Natural killer cell (primary cell): ENCODE results near the gene TBCD. TPM values are rescaled to one million over a fixed set of nuclear protein-coding genes. Genes with fewer than 3 reads are reported as not detected.
"Not testable (repeated sequence)": the region's sequence is repeated elsewhere in the genome, so short reads cannot be mapped to it uniquely, and the experiment has no call there.

Source experiments
- ATAC-seq, 3 donors: fragments of 150-1000 bp in 2 of 3; fragments of 200-7000 bp in 1 of 3; cut with Tn5 transposase; 1 replicate in 1 of 3; 2 replicates in 2 of 3; pipeline ENCODE4 v1.10.0; 2021; ENCODE audit warnings: mild to moderate bottlenecking in 2 of 3, moderate library complexity in 2 of 3
- DNase-seq, 2 donors: peaks; one replicate each; pipeline versions ENCODE4 v3.0.0 to v3.0.0-alpha.2; 2013 to 2021; ENCODE audit warnings: mixed read lengths in 1 of 2
- H3K27ac ChIP-seq: one replicate; pipeline ENCODE4 v1.5.1; 2013; ENCODE audit warnings: mild to moderate bottlenecking, low read length
- H3K27me3 ChIP-seq: one replicate; pipeline ENCODE4 v1.6.1; 2013; ENCODE audit warnings: low read length; ENCODE audit not compliant: control insufficient read depth, insufficient read depth
- H3K36me3 ChIP-seq: one replicate; pipeline ENCODE4 v1.6.1; 2013; ENCODE audit warnings: low read length; ENCODE audit not compliant: control insufficient read depth, insufficient read depth
- H3K4me1 ChIP-seq: one replicate; pipeline ENCODE4 v1.6.1; 2013; ENCODE audit warnings: low read length; ENCODE audit not compliant: control insufficient read depth, insufficient read depth
- H3K4me3 ChIP-seq: one replicate; pipeline ENCODE4 v1.5.1; 2013; ENCODE audit warnings: low read length
- H3K9me3 ChIP-seq: one replicate; pipeline ENCODE4 v1.6.1; 2013; ENCODE audit warnings: low read length; ENCODE audit not compliant: control insufficient read depth, insufficient read depth
- H3K27ac Mint-ChIP-seq, 2 donors: one replicate each; pipeline ENCODE4 v1.8.0; 2022; ENCODE audit warnings: mild to moderate bottlenecking in 2 of 2, mixed read lengths in 2 of 2, moderate library complexity in 1 of 2
- H3K27me3 Mint-ChIP-seq, 2 donors: one replicate each; pipeline ENCODE4 v1.8.0; 2022; ENCODE audit warnings: low read depth in 2 of 2, mixed read lengths in 2 of 2
- H3K36me3 Mint-ChIP-seq: one replicate; pipeline ENCODE4 v1.8.0; 2022; ENCODE audit warnings: mixed read lengths
- H3K4me1 Mint-ChIP-seq, 2 donors: one replicate each; pipeline ENCODE4 v1.8.0; 2022; ENCODE audit warnings: mixed read lengths in 2 of 2
- H3K4me3 Mint-ChIP-seq: one replicate; pipeline ENCODE4 v1.8.0; 2022; ENCODE audit warnings: mild to moderate bottlenecking, moderate library complexity, mixed read lengths
- H3K9me3 Mint-ChIP-seq, 2 donors: one replicate each; pipeline ENCODE4 v1.8.0; 2022; ENCODE audit warnings: mixed read lengths in 2 of 2
- WGBS: methylation state at CpG from one replicate; pipeline ENCODE4 v1.1.7; 2013; ENCODE audit warnings: missing lambda C conversion rate; ENCODE audit not compliant: insufficient coverage; 5-methylcytosine and 5-hydroxymethylcytosine counted together
- intact Hi-C: fragments of 100-400 bp; cut with micrococcal nuclease; formaldehyde crosslinking; loops from one replicate; pipeline ENCODE4 v1.14.2; 2022
- total RNA-seq, 4 donors: library from RNA; stranded (reverse); fragments of 120-200 nt in 1 of 4; gene quantifications; one replicate each; pipeline versions ENCODE4 v1.2.3 to v1.2.4, GENCODE V29; 2013 to 2022
- TF ChIP-seq, protein P1 (sequence below): fragments of 200-600 bp; IDR thresholded peaks from one replicate; pipeline ENCODE4 v1.8.0; 2022; ENCODE audit warnings: antibody characterized with exemption

TBCD gene
- total RNA-seq, 3 donors from 2014 or later (not counting 1 experiment from before 2014, with no cell fraction given) = 92.0 to 149 (median 132) TPM

DNA sequence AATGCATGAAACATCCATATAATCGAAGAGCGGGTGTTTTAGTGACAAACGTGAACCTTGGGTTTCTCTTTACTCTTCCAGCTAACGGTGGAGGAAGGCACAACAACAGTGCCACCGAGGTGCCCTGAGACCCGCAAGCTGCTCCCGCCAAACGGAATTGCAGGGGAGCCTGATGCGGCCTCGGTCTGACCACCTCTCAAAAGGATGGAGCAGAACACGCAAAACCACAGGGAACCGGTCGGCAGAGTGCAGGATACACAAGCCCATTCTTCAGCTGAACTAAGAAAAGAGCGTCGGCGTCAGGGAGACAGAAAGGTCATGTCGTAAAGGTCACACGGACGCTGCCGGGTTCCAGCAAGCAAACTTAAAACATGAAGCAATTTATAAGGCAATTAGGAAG is 197.5 kb downstream of the TBCD start:
- H3K9me3 ChIP-seq = peaks cover 11% of the 10 kb centered on the region
- H3K27ac Mint-ChIP-seq = no peak overlapping the region
- no peaks in the 10 kb centered on the region for H3K27me3 ChIP-seq
- peaks cover under 1% of the 10 kb centered on the region for H3K36me3 ChIP-seq
- H3K4me3 ChIP-seq = no peak overlapping the region
- TF ChIP-seq, protein P1, sequence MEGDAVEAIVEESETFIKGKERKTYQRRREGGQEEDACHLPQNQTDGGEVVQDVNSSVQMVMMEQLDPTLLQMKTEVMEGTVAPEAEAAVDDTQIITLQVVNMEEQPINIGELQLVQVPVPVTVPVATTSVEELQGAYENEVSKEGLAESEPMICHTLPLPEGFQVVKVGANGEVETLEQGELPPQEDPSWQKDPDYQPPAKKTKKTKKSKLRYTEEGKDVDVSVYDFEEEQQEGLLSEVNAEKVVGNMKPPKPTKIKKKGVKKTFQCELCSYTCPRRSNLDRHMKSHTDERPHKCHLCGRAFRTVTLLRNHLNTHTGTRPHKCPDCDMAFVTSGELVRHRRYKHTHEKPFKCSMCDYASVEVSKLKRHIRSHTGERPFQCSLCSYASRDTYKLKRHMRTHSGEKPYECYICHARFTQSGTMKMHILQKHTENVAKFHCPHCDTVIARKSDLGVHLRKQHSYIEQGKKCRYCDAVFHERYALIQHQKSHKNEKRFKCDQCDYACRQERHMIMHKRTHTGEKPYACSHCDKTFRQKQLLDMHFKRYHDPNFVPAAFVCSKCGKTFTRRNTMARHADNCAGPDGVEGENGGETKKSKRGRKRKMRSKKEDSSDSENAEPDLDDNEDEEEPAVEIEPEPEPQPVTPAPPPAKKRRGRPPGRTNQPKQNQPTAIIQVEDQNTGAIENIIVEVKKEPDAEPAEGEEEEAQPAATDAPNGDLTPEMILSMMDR = no peak
- intact Hi-C loops = no loop called here
- H3K4me3 Mint-ChIP-seq = no peak overlapping the region
- H3K27ac ChIP-seq = no peak overlapping the region
- H3K9me3 Mint-ChIP-seq = peaks cover 9 to 11% of the 10 kb centered on the region in 2 donors
- no peak for DNase-seq
- H3K4me1 Mint-ChIP-seq = peaks cover 8 to 13% of the 10 kb centered on the region in 2 donors
- ATAC-seq = no peak
- peaks cover 37% of the 10 kb centered on the region for H3K36me3 Mint-ChIP-seq
- H3K27me3 Mint-ChIP-seq = no peaks in the 10 kb centered on the region
- no peaks in the 10 kb centered on the region for H3K4me1 ChIP-seq
- WGBS = 97% methylated on average over 20 of the region's 20 CpGs

DNA sequence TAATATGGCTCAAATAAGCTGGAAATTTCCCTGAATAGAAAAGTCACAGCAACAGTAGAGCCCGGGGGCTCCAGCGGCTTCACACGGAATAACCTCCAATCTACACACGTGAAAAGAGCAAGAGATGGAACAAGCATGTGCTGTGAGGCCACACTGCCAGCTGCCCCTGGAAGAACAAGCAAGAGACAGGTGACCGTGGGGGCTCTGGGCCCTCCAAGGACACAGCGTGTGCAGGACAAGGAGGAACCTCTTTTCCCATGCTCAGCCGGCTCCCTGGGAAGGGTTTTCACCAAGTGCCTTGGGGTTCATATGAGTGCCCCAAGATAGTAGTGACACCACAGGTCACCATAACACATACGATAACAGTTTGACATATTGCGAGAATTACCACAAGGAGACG is 198.1 kb downstream of the TBCD start:
- Mint-ChIP-seq H3K36me3 (peaks cover 37% of the 10 kb centered on the region), H3K9me3 (peaks cover 7% of the 10 kb centered on the region in 2 donors), H3K4me1 (peaks cover 5 to 7% of the 10 kb centered on the region in 2 donors), H3K4me3 (no peak overlapping the region), H3K27me3 (no peaks in the 10 kb centered on the region), H3K27ac (no peak overlapping the region)
- Histone ChIP-seq H3K4me1 (no peaks in the 10 kb centered on the region), H3K27ac (no peak overlapping the region), H3K36me3 (no peaks in the 10 kb centered on the region), H3K4me3 (no peak overlapping the region), H3K9me3 (peaks cover 5% of the 10 kb centered on the region), H3K27me3 (no peaks in the 10 kb centered on the region)
- TF ChIP-seq, protein P1 = no peak
- intact Hi-C loops = no loop called here
- no peak for DNase-seq
- 98% methylated on average over 10 of the region's 10 CpGs for WGBS
- no peak for ATAC-seq

DNA sequence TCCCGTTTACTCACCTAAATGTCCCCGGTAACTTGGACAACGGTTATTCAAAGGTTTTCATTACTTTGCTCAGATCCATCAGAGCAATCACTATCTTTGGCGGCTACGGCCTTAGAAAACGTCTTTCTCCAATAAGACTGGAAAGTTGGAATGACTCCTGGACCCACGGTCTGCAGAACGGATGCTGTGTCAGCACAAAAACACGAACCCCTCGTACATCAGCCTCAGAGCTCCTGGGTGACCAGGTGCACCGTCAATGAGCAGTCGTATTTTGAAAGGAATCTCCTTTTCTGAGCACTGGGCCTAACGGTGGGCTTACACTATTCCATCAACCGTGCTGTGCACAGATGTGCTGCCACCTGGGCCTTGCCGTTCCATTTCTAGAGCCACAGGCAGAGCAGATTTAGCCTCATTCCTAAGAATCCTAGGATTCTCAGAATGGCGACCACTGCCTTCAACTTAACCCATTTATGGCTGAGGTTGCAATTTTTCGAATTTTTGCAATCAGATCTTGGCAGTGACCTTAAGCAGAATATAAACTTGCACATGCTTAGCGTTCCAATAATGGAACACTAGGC is 198.7 kb downstream of the TBCD start:
- ATAC-seq = no peak
- intact Hi-C loops = no loop called here
- Histone ChIP-seq H3K9me3 (peaks cover under 1% of the 10 kb centered on the region), H3K4me1 (no peaks in the 10 kb centered on the region), H3K27me3 (no peaks in the 10 kb centered on the region), H3K36me3 (no peaks in the 10 kb centered on the region), H3K4me3 (no peak overlapping the region), H3K27ac (no peak overlapping the region)
- TF ChIP-seq, protein P1 = no peak
- Mint-ChIP-seq H3K4me3 (no peak overlapping the region), H3K4me1 (peaks cover 5 to 6% of the 10 kb centered on the region in 2 donors), H3K27ac (no peak overlapping the region), H3K36me3 (peaks cover 35% of the 10 kb centered on the region), H3K27me3 (no peaks in the 10 kb centered on the region), H3K9me3 (peaks cover 4 to 6% of the 10 kb centered on the region in 2 donors)
- 96% methylated on average over 18 of the region's 18 CpGs for WGBS
- DNase-seq = no peak

DNA sequence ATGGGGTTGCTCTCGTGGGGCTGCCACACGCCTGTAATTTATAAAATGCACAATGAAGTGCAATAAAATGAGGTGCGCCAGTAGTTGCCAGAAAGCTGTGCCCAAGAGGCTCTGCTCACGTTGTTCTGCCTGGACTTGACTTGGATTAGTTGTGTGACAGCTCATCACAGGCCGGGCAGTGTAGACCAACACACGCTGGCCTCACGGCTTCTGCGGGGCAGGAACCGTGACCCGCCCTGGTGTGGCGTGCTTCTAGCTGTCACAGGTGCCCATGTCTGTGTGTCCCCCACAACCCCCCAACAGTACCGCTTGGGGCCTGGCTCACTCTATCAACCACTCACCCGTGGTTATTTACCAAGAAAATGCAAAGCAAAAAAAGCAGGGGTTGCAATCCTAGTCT is 200.2 kb downstream of the TBCD start:
- Mint-ChIP-seq H3K4me1 (peaks cover 5 to 6% of the 10 kb centered on the region in 2 donors), H3K9me3 (peaks cover 0 to 2% of the 10 kb centered on the region in 2 donors), H3K36me3 (peaks cover 25% of the 10 kb centered on the region), H3K27ac (no peak overlapping the region), H3K27me3 (no peaks in the 10 kb centered on the region), H3K4me3 (no peak overlapping the region)
- Histone ChIP-seq H3K4me1 (no peaks in the 10 kb centered on the region), H3K36me3 (no peaks in the 10 kb centered on the region), H3K27ac (no peak overlapping the region), H3K27me3 (no peaks in the 10 kb centered on the region), H3K9me3 (no peaks in the 10 kb centered on the region), H3K4me3 (no peak overlapping the region)
- TF ChIP-seq, protein P1 = no peak
- 97% methylated on average over 13 of the region's 13 CpGs for WGBS
- ATAC-seq (no peak), DNase-seq (no peak)
- intact Hi-C loops = no loop called here

DNA sequence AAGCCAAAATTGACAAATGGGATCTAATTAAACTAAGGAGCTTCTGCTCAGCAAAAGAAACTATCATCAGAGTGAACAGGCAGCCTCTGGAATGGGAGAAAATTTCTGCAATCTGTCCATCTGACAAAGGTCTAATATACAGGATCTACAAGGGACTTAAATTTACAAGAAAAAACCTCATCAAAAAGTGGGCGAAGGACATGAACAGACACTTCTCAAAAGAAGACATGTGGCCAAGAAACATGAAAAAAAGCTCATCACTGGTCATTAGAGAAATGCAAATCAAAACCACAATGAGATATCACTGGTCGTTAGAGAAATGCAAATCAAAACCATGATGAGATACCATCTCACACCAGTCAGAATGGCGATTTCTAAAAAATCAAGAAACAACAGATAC is 203.2 kb downstream of the TBCD start:
- H3K27me3 Mint-ChIP-seq = not testable (repeated sequence)

More for the DNA sequence above, 203.2 kb downstream of the TBCD start:
- H3K4me1 ChIP-seq, H3K36me3 ChIP-seq, H3K27ac ChIP-seq, H3K4me3 Mint-ChIP-seq, H3K4me1 Mint-ChIP-seq, H3K27me3 ChIP-seq, intact Hi-C loops, H3K27ac Mint-ChIP-seq, ATAC-seq, DNase-seq, H3K9me3 ChIP-seq, H3K4me3 ChIP-seq, H3K9me3 Mint-ChIP-seq: not testable (repeated sequence)
- 80% methylated on average over 2 of the region's 3 CpGs for WGBS
- peaks cover 25% of the 10 kb centered on the region for H3K36me3 Mint-ChIP-seq
